ENCODE data around the gene LEPR.
A peak's percentile ranks its signal among the peaks of the same experiment; 100 is the strongest.

The LEPR gene

DNA sequence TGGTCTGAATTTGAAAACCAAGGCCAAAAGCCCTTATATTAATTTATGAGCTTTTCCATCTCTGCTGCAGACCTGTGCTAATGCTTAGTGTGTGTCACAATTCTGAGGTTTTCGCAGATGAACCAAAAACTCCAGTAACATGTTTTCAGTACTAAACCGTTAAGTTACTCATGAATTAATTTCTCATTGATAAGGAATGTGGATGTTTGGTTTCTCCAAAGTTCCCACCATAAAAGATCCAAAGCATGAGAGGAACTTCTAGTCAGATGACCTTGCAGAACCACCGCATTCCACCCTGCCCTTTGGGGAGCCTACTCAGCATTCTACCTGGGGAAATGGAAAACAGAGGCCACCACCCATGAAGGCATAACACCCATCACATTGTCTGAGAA is 7.5 kb upstream of the LEPR start:
- no peak for DNase-seq

- DNase-seq: no peak
Measured at GRCh38 chr1:65414538-65414937, 5.9 kb upstream of the LEPR start.

DNA sequence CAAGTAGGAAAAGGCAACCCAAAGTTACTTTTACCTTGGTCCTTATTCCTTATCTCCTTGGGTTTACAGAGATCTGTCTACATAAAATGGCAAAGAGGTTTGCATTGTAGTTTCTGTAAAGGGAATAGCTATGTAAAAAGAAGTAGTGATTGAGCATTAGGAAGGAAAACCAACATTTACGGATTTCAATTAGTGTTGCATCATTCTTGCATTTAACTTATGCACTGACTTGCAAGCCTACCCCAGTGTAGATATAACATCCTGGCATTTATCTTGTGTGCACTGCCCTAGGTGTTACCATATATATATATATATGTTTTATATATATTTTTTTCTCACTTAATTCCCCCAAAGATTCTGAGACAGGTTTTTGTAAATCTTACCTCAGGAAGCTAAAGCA is 3.7 kb upstream of the LEPR start:
- DNase-seq: no peak

GRCh38 chr1:65417729-65418128 is 2.7 kb upstream of the LEPR start:
- no peak for DNase-seq

- DNase-seq: no peak
Measured at GRCh38 chr1:65418522-65419185, 1.8 kb upstream of the LEPR start.

GRCh38 chr1:65419681-65420589 is 533 bp upstream of the LEPR start:
- DNase-seq: peak; percentile 98

GRCh38 chr1:65421351-65422025 is 1.0 kb downstream of the LEPR start:
- DNase-seq: no peak

- no peak for DNase-seq
Measured at GRCh38 chr1:65422241-65423203, 2.1 kb downstream of the LEPR start.

- no peak for DNase-seq
Measured at GRCh38 chr1:65423884-65424572, 3.6 kb downstream of the LEPR start.

DNA sequence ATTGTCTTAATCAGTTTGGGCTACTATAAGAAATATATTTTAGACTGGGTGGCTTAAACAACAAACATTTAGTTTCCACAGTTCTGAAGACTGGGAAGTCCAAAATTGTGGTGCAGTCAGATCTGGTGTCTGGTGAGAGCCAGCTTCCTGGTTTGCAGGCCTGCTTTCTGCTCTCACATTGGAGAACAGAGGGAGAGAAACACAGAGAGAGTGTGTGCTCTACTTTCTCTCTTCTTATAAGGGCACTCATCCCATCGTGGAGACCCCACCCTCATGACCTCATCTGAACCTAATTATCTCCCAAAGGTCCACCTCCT is 4.1 kb downstream of the LEPR start:
- DNase-seq: no peak

GRCh38 chr1:65425006-65425405 is 4.5 kb downstream of the LEPR start:
- DNase-seq: no peak

DNA sequence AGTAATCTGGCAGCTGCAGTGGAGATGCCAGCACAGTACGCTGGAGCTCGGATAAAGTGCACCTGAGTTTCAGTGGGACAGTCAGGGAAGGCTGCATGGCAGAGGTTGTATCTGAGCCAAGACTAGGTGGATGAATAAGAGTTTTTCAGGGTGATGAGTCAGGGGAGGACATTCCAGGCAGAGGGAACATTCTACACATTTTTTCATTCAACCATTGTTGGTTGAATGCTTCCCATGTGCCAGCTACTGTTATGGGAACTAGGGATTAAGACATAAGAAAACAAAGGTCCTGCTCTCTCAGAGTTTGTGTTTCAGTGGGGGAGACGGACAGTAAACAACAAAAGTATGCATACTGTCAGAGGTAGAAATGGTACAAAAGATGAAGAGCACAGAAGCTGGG is 5.2 kb downstream of the LEPR start:
- DNase-seq: no peak

DNA sequence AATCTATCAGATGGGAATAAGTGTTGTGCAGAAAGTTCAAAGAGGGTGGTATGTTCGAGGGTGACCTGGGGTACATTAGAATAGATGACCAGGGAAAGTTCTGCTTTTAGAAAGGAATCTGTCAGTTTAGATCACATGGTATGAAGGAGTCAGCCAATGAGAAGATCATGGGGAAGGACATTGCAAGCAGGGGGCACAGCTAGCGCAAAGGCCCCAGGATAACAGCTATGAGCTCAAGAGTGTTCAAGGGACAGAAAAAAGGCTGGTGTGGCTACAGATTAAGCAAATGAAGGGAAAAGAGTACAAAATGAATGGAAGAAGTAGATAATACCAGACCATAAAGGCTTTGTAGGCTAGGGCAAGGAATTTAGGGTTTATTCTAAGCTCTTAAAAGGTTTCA is 8.6 kb downstream of the LEPR start:
- DNase-seq: no peak

DNA sequence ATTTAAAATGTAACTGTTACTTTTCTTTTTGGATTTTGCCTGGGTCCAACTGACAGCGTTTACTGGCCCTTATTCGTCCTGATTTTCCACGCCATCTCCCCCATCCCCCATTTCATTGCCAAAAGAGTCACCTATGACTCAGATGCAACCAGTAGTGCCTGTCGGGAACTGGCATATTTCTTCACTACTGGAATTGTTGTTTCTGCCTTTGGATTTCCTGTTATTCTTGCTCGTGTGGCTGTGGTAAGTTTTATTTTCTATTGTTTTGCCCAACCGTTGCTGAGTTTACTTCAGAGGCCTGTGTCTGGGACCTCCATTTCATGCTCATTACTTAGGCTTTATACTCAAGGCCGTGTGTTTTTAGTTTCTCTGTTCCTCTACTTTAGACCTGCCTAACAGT is 9.3 kb downstream of the LEPR start:
- no peak for DNase-seq

DNA sequence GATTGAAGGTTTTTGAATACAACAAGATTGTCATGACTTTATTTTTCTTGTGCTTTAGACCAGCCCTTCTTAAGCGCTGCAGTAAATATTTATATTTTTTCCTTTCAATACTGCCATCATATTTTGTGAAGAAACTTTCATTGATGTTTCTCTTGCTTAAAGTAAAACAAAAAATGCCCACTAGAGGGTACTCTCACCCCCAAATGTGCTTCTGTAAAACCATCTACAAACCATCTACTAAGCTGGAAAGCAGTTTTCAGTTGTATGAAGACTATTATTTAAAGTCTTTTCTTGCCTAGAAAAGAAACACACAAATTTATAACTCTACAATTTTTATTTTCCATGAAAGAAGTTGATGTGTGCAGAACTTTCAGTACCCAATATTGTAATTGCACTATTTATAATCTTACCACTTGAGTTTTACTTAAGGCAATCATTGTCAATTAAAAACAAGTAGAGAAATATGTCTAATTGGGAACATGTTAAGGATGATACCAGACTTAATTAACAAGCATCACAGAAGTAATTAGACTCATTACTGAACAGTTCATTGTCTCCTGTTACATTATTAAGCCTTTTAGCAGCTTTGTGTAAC is 10.7 kb downstream of the LEPR start:
- peak; percentile 42 for DNase-seq

DNA sequence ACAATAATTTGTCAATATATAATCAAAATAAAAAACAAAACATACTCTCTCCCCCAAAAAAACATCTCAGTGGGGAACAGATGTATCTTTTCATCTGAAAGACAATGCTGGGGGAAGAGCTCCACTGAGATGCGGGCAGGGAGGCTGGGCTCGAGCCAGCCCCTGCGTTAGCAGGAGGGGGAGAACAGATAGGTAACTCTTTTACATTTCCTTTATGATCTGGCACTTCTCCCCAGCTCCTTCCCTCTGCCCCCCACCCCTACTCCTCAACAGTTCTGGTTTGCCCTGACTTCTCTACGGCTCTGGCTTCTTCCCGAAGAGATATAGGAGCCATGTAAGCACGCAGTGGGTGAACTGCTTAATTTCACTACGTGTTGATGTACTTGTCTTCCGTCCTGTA is 12.4 kb downstream of the LEPR start:
- DNase-seq: no peak

- no peak for DNase-seq
Measured at GRCh38 chr1:65434255-65434654, 13.8 kb downstream of the LEPR start.

DNA sequence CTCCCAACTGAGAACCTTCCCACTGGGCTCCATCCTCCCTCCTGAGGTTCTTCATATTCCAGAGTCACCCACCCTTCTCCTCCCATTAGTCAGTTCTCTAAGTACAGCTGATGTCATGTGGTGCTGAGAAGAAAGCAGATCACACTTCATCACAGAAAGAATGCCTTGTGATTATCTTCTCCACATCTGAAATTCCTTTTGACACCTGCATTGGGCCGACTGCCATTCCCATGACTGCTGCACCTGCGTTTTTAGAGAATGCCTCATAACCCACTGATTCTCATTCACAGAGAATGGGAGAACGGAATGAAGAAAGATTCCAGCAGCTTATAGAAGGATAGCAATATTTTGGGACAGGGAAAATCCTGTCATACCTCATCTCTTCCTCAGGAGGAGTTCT is 14.3 kb downstream of the LEPR start:
- DNase-seq: no peak

DNA sequence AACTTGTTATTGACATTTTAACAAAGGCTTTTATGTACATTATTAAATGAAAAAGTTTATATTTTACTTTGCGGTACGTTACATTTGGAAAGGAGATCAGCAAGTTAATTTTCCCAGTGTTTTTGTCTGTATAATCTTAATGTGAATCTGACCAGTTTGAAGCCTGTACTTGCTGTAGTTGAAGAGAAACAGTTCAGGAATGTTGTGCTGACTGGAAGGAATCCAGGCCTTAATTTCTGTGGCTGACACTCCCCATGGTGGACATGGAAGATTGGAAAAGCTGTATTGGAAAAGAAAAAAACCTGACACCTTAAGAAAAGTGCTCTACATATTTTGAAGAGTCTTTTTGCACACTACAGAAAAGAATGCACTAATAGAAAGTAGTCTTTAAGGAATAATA is 15.5 kb downstream of the LEPR start:
- no peak for DNase-seq

GRCh38 chr1:65437616-65438015 is 17.1 kb downstream of the LEPR start:
- no peak for DNase-seq

DNA sequence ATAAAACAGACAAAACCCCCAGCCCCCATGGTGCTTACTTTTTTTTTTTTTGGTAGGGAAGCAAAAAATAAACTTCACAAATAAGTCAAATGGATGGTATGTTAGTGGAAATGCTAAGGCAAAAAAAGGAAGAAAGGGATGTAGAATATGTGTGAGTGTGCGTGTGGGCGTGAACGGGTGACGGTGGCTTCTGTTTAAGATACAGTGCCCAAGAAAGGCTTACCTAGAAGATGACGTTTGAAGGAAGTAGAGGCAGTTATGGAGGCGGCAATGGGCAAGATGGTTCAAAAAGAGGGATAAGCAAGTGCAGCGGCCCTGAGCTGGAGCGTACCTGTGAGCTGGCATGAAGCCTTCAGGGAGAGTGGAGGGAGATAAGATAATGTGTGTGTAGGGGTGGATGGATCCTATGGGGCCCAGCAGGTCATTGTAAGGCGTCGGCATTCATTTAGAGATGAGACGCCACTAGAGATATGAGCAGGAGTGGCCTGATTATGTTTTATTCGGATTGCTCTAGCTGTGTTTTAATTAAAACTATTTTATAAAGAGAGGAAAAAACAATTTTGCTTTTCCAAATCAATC is 19.9 kb downstream of the LEPR start:
- DNase-seq: no peak

DNA sequence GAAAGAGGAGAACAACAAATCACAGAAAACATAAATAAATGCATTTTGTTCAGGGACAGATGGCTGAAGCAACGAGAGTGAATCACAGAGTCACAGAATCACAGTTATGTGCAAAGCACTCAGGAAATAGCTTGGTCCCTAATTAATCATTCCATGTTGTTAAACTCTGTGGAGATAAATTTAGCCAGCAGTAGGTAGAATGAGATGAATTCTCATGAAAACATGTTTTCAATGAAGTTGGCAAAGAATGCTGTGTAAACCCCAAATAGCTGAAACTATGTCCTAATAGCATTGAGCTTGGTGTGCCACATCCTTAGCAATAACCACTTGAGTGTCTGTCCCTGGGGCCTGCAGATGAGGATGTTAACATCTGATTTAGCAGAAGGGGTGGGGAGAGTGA is 20.4 kb downstream of the LEPR start:
- no peak for DNase-seq

Data from NCI-H446 treated with DMSO at 0.1 percent for 48 hours (cell line).